ENCODE results near the gene ARFGAP1. TPM values are rescaled to one million over a fixed set of nuclear protein-coding genes. Genes with fewer than 3 reads are reported as not detected.

ARFGAP1 gene
- total RNA-seq, 2 donors from 2014 or later: 108 to 128 TPM

- no peaks in the 10 kb centered on the region for H3K36me3 Mint-ChIP-seq (ENCODE audit: low read depth)
- no peak overlapping the region for H3K4me3 Mint-ChIP-seq
- H3K4me1 Mint-ChIP-seq: no peaks in the 10 kb centered on the region
- ATAC-seq (no peak), DNase-seq (peak in 1 of 3 donors; percentile 7)
- H3K9me3 ChIP-seq (ENCODE audit: control insufficient read depth, low read length, poor library complexity, severe bottlenecking): no peaks in the 10 kb centered on the region
- H3K27ac Mint-ChIP-seq: no peak overlapping the region
- H3K27me3 Mint-ChIP-seq: peaks cover 14% of the 10 kb centered on the region
Observed at GRCh38 chr20:63325021-63325471, 52.4 kb downstream of the ARFGAP1 start.

- no peak for DNase-seq
- Mint-ChIP-seq H3K27ac (peak overlapping the region; percentile 65), H3K4me1 (no peaks in the 10 kb centered on the region)
Observed at GRCh38 chr20:63325554-63326313, 53.1 kb downstream of the ARFGAP1 start.

DNA sequence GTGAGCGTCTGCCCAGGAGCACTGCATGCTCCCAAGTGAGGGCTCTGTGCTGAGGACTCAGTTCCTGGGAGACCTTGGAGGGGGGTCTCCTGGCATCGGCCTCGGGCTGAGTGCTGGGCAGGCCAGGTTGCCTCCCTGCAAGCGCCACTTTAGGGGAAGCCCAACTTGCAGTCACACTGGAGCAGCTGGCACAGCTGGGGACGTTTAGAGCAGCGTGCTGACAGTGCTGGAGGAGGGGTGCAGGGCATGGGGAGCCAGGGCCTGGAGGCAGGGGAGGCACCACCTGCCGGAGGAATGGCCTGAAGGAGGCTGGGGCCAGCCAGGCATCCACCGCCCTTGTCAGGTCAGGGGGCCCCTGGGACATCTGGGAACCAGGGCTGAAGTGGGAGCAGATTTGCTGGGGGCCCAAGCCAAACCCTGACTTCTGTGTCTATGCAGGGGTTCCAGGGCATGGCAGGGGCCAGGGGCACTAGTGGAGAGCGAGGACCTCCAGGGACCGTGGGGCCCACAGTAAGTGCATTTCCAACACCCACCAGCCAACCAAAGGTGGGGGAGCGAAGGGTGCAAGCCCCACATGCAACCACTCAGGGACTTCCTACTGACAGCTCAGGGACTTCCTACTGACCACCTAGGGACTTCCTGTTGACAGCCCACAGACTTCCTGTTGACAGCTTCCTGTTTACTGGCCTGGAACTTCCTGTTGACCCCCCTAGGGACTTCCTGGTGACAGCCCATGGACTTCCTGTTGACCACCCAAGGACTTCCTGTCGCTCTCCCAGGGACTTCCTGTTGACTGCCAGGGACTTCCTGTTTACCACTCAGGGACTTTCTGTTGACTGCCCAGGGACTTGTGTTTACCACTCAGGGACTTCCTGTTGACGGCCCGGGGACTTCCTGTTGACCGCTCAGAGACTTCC lies 54.0 kb downstream of the ARFGAP1 start:
- peaks cover 14% of the 10 kb centered on the region for H3K27me3 Mint-ChIP-seq
- no peaks in the 10 kb centered on the region for H3K9me3 ChIP-seq (ENCODE audit: control insufficient read depth, low read length, poor library complexity, severe bottlenecking)
- no peaks in the 10 kb centered on the region for H3K4me1 Mint-ChIP-seq
- peak overlapping the region; percentile 65 for H3K27ac Mint-ChIP-seq
- no peaks in the 10 kb centered on the region for H3K36me3 Mint-ChIP-seq (ENCODE audit: low read depth)
- ATAC-seq: no peak
- DNase-seq: peak in 1 of 3 donors; percentile 4
- H3K4me3 Mint-ChIP-seq: no peak overlapping the region

More at GRCh38 chr20:63325554-63326313, 53.1 kb downstream of the ARFGAP1 start:
- H3K9me3 ChIP-seq (ENCODE audit: control insufficient read depth, low read length, poor library complexity, severe bottlenecking): no peaks in the 10 kb centered on the region
- H3K36me3 Mint-ChIP-seq (ENCODE audit: low read depth): no peaks in the 10 kb centered on the region
- ATAC-seq: no peak
- H3K27me3 Mint-ChIP-seq: peaks cover 14% of the 10 kb centered on the region
- H3K4me3 Mint-ChIP-seq: no peak overlapping the region

DNA sequence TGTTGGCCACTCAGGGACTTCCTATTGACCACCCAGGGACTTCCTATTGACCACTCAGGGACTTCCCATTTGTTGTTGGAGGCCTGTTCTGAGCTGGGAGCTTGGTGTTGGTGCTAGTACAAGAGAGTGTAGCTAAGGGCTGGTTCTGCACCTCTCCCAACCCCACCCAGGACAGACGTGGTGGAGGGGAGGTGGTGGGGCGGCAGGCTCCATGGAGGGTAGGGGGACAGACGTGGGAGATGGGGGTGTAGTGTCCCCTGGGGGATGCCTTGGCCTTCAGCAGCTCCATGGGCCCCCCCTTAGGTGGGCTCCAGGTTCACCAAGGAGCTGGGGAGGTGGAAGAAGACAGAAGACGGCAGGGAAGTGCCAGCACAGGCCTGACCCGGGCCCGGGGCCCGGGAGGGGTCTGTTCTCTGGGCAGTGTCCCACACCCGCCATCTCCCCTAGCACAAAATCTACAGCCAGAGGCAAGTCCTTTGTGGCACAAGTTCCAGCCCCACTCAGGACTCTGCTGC lies 54.7 kb downstream of the ARFGAP1 start:
- peak overlapping the region; percentile 65 for H3K27ac Mint-ChIP-seq
- peaks cover 14% of the 10 kb centered on the region for H3K27me3 Mint-ChIP-seq
- no peak overlapping the region for H3K4me3 Mint-ChIP-seq
- DNase-seq: no peak
- no peaks in the 10 kb centered on the region for H3K36me3 Mint-ChIP-seq (ENCODE audit: low read depth)
- no peak for ATAC-seq
- H3K9me3 ChIP-seq (ENCODE audit: control insufficient read depth, low read length, poor library complexity, severe bottlenecking): no peaks in the 10 kb centered on the region
- H3K4me1 Mint-ChIP-seq: no peaks in the 10 kb centered on the region

DNA sequence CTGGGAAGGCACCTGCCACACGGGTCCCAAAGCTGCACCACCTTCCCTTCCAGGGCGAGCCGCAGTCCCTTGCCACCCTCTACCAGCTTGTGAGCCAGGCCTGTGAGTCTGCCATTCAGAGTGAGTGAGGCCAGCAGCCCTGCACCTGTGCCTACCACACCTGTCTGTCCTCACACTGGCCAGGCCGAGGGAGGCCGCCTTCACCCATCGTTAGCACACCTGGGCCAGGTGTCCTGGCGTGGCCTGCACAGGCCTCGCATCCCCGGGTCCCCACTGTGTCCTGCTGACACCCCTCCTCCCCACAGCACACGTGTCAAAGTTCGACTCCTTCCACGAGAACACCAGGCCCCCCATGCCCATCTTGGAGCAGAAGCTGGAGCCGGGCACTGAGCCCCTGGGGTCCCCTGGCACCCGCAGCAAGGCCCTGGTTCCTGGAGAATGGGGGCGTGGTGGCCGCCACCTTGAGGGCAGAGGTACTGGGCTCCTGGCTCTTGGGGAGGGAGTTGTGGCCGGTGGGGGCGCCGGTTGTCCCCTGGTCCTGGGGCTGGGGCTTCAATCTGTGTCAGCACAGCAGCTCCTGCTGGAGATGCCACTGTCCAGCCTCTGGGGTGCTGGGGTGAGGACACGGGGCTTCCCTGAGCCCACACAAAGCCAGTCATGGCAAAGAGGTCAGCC lies 55.5 kb downstream of the ARFGAP1 start:
- Mint-ChIP-seq H3K4me1 (no peaks in the 10 kb centered on the region), H3K36me3 (ENCODE audit: low read depth) (no peaks in the 10 kb centered on the region), H3K27me3 (peaks cover 12% of the 10 kb centered on the region), H3K4me3 (no peak overlapping the region), H3K27ac (no peak overlapping the region)
- DNase-seq (no peak), ATAC-seq (no peak)
- H3K9me3 ChIP-seq (ENCODE audit: control insufficient read depth, low read length, poor library complexity, severe bottlenecking): no peaks in the 10 kb centered on the region

DNA sequence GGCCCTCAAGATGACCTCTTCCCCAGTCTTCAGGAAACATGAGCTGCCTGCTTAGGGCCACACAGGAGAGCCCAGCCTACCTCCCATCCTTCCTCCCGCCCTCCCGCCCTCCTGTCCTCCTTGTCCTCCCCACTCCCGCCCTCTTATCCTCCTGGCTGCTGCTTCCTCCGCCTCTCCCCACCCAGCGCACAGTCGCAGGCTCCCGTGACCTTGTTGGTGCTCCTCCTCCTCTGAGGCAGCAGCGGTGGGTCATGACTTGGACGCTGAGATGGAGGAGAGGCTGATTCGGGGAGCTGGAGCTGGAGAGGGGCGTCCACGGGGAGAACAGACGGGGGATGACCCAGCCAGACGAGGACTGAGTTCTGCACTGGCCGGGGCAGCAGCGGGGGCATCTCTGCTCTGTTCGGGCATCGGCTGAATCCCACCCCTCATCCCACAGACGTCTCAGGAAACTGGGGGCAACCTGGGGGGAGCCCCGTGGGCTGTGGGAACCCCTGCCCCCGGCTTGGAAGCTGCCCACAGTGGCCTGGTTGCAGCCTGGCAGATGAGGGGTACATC lies 56.2 kb downstream of the ARFGAP1 start:
- no peak overlapping the region for H3K4me3 Mint-ChIP-seq
- DNase-seq (no peak), ATAC-seq (no peak)
- H3K27ac Mint-ChIP-seq: no peak overlapping the region
- H3K9me3 ChIP-seq (ENCODE audit: control insufficient read depth, low read length, poor library complexity, severe bottlenecking): no peaks in the 10 kb centered on the region
- no peaks in the 10 kb centered on the region for H3K4me1 Mint-ChIP-seq
- no peaks in the 10 kb centered on the region for H3K36me3 Mint-ChIP-seq (ENCODE audit: low read depth)
- H3K27me3 Mint-ChIP-seq: peaks cover 12% of the 10 kb centered on the region

- no peak for ATAC-seq
- Mint-ChIP-seq H3K4me1 (no peaks in the 10 kb centered on the region), H3K27ac (no peak overlapping the region), H3K36me3 (ENCODE audit: low read depth) (no peaks in the 10 kb centered on the region), H3K4me3 (peak overlapping the region; percentile 19), H3K27me3 (peaks cover 11% of the 10 kb centered on the region)
- no peaks in the 10 kb centered on the region for H3K9me3 ChIP-seq (ENCODE audit: control insufficient read depth, low read length, poor library complexity, severe bottlenecking)
- DNase-seq: no peak
Observed at GRCh38 chr20:63329331-63330083, 56.9 kb downstream of the ARFGAP1 start.

DNA sequence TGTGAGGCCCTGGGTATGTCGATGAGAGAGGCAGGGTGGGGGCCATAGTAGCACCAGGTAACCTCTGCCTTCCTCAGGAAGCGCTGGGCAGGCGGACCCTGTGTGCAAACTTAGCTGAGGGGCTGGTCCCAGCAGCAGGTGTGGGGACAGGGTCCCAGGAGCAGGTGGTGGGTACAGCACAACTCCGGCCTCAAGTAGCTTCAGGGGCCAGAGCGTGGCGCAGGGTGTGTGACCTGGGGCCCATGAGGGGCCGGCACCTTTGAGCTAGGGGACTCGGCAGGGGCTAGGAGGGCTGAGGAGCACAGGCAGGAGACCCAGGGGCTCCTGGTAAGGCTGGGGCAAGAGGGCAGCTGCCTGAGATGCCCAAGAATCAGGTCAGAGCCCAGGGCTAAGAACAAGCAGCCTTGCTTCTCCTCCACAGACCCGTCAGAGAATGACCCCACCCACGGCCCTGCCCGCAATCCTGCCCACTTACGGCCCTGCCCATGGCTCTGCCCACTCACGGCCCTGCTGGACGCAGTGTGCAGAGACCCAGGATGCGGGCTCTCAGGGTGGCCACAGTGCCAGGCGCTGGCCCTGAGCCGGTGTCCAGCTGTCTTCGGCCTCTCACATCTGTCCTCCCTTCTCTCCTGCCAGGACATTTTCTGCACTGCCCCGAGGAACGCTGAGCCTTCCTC lies 57.6 kb downstream of the ARFGAP1 start:
- Mint-ChIP-seq H3K4me3 (no peak overlapping the region), H3K27me3 (peaks cover 11% of the 10 kb centered on the region), H3K4me1 (no peaks in the 10 kb centered on the region), H3K36me3 (ENCODE audit: low read depth) (no peaks in the 10 kb centered on the region), H3K27ac (no peak overlapping the region)
- H3K9me3 ChIP-seq (ENCODE audit: control insufficient read depth, low read length, poor library complexity, severe bottlenecking): no peaks in the 10 kb centered on the region
- no peak for ATAC-seq
- DNase-seq: no peak

DNA sequence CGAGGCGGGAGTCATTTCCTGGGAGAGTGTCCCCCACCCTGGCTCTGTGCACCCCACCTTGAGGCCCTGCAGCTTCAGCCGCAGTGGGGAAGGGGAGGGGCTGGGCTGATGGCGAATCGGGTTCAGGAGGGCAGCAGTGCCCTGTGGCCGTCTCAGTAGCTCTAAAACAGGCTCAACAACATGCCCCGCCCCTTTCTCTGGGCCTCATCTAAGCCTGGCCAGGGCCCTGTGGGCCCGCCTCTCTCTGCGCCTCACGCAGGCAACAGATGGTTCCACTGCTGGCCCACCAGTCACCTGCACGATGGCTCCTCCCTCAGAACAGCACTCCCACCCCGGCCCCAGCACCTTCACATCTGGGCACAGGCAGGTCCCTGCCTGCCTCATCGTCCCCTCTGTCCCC lies 58.3 kb downstream of the ARFGAP1 start:
- H3K4me3 Mint-ChIP-seq: no peak overlapping the region
- H3K27ac Mint-ChIP-seq: no peak overlapping the region
- no peaks in the 10 kb centered on the region for H3K4me1 Mint-ChIP-seq
- no peaks in the 10 kb centered on the region for H3K36me3 Mint-ChIP-seq (ENCODE audit: low read depth)
- ATAC-seq (no peak), DNase-seq (no peak)
- peaks cover 15% of the 10 kb centered on the region for H3K27me3 Mint-ChIP-seq
- no peaks in the 10 kb centered on the region for H3K9me3 ChIP-seq (ENCODE audit: control insufficient read depth, low read length, poor library complexity, severe bottlenecking)

- Mint-ChIP-seq H3K27ac (no peak overlapping the region), H3K4me1 (no peaks in the 10 kb centered on the region), H3K27me3 (peaks cover 20% of the 10 kb centered on the region), H3K4me3 (no peak overlapping the region), H3K36me3 (ENCODE audit: low read depth) (no peaks in the 10 kb centered on the region)
- DNase-seq: no peak
- no peaks in the 10 kb centered on the region for H3K9me3 ChIP-seq (ENCODE audit: control insufficient read depth, low read length, poor library complexity, severe bottlenecking)
- ATAC-seq: no peak
Observed at GRCh38 chr20:63331741-63332400, 59.3 kb downstream of the ARFGAP1 start.

GRCh38 chr20:63332488-63333240 lies 60.1 kb downstream of the ARFGAP1 start:
- no peak for DNase-seq
- H3K9me3 ChIP-seq (ENCODE audit: control insufficient read depth, low read length, poor library complexity, severe bottlenecking): no peaks in the 10 kb centered on the region
- no peak for ATAC-seq
- peaks cover 26% of the 10 kb centered on the region for H3K27me3 Mint-ChIP-seq
- no peak overlapping the region for H3K4me3 Mint-ChIP-seq
- no peaks in the 10 kb centered on the region for H3K4me1 Mint-ChIP-seq
- H3K27ac Mint-ChIP-seq: no peak overlapping the region
- no peaks in the 10 kb centered on the region for H3K36me3 Mint-ChIP-seq (ENCODE audit: low read depth)
